GM13977 (cell line): Measurements from ENCODE around the gene AFAP1.

Experiments
- DNase-seq: peaks from one replicate; pipeline ENCODE4 v3.0.0; 2012; ENCODE audit warnings: low spot score
- in situ Hi-C: fragments of 300-500 bp; cut with MboI; formaldehyde crosslinking; loops from one replicate; pipeline ENCODE4 v1.12.0; 2022; ENCODE audit warnings: low sequenced_read_pairs, low pct_unique_long_range_greater_than_20kb, mixed read lengths, inconsistent platforms; ENCODE audit not compliant: unreplicated experiment
- TF ChIP-seq, protein P1 (sequence below): IDR thresholded peaks from 2 replicates; pipeline ENCODE4 v1.5.1; 2012; ENCODE audit warnings: mild to moderate bottlenecking, control low read depth; ENCODE audit not compliant: insufficient read depth; ENCODE audit errors: extremely low read depth, missing control alignments

The AFAP1 gene

GRCh38 chr4:7821245-7822136 is 118.2 kb downstream of the AFAP1 start:
- TF ChIP-seq, protein P1, sequence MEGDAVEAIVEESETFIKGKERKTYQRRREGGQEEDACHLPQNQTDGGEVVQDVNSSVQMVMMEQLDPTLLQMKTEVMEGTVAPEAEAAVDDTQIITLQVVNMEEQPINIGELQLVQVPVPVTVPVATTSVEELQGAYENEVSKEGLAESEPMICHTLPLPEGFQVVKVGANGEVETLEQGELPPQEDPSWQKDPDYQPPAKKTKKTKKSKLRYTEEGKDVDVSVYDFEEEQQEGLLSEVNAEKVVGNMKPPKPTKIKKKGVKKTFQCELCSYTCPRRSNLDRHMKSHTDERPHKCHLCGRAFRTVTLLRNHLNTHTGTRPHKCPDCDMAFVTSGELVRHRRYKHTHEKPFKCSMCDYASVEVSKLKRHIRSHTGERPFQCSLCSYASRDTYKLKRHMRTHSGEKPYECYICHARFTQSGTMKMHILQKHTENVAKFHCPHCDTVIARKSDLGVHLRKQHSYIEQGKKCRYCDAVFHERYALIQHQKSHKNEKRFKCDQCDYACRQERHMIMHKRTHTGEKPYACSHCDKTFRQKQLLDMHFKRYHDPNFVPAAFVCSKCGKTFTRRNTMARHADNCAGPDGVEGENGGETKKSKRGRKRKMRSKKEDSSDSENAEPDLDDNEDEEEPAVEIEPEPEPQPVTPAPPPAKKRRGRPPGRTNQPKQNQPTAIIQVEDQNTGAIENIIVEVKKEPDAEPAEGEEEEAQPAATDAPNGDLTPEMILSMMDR: no peak
- in situ Hi-C loops: no loop called here
- no peak for DNase-seq

DNA sequence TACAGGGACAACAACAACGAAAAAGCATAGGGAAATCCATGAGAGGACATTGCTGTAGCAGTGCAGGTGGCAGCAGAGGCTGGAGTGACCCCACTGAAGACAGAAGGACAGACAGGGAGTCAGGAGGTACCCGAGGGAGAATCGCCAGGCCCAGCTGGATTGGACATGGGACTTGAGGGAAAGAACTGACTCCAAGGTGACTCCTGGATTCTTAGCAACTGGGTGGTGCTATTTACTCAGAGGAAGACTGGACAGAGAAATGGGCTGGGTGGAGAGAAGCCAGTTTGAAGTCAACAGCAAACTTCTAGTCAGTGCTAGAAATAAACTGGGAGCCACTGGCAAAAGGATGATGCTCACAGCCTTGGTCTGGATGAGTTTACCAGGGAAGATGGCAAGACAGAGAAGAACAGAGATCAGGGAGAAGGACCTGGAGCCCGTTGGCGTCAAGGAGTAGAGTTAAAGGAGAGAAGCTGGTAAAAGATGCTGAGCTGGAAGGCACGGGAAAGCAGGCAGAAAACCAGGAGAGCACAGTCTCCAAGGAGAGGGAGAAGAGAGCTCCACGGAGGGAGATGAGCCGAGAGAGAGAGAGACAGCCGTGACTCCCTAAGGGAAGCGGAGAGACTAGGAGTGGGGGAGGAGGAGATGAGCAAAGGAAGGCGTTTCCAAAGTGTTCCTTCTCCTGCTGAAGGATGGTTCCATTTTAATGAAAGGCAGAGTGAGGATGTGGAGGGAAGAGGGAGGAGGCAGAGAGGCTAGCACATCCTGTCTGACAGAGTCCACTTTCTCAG is 119.4 kb downstream of the AFAP1 start:
- no peak for DNase-seq
- TF ChIP-seq, protein P1: no peak
- in situ Hi-C loops: no loop called here

GRCh38 chr4:7819446-7819845 is 120.2 kb downstream of the AFAP1 start:
- in situ Hi-C loops: no loop called here
- TF ChIP-seq, protein P1: no peak
- DNase-seq: no peak

DNA sequence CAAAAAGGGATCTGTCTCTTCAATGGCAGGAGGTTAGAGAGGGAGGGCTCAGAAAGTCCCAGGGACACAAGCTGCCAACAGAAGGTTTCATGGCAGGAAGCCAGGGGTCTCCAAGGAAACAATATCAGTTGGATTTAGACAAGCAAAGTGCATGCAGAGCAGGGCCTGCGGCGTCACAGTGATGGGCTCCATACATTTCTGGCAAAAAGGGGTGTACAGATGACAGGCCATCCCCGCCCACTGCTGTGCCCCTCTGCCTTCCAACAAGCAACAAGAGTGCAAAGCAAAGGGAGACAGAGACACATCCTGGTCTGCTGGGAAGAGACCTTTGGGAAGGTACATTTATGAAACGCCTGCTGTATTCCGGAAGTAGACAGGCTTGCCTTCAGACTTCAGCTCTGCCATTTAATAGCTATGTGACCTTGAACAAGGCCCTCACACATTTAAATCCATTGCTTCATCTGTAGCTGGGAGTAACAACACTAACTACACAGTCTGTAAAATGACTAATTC is 121.2 kb downstream of the AFAP1 start:
- in situ Hi-C loops: no loop called here
- TF ChIP-seq, protein P1: no peak
- no peak for DNase-seq

- TF ChIP-seq, protein P1: no peak
- in situ Hi-C loops: no loop called here
- DNase-seq: no peak
Observed at GRCh38 chr4:7817877-7818398, 121.7 kb downstream of the AFAP1 start.

- in situ Hi-C loops: no loop called here
- TF ChIP-seq, protein P1: no peak
- DNase-seq: no peak
Observed at GRCh38 chr4:7816771-7817170, 122.9 kb downstream of the AFAP1 start.
